NCI-H146 treated with DMSO at 0.1 percent for 48 hours (cell line): ENCODE data around the gene RGS10.
"Not testable (repeated sequence)": the region's sequence is repeated elsewhere in the genome, so short reads cannot be mapped to it uniquely, and the experiment has no call there.

ENCODE experiments used
- DNase-seq: peaks from one replicate; lab custom pipeline; 2025; ENCODE audit not compliant: unreplicated experiment; lab: John Stamatoyannopoulos, UW

Gene RGS10

DNA sequence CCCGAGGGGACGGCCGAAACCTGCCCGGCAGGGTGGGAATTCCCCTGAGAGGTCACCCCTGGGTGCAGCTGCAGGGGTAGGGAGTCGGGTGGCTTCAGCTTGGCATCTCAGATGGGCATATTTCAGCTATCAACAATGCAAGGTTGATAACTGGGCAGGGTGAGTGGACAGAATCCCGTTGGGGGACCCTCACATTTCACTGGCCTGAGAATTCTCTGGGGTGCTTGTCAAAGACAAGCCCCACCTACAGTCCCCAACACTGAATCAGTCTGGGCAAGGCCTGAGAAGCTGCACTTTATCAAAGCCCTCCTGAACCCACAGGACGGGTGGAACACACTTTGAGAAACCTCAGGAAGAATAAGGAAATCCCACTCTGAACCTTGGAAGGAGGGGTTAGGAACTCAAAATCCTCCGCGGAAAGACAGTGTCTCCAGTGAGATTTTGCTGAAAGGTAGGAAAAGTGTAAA lies 3.1 kb downstream of the RGS10 start:
- DNase-seq: no peak

DNA sequence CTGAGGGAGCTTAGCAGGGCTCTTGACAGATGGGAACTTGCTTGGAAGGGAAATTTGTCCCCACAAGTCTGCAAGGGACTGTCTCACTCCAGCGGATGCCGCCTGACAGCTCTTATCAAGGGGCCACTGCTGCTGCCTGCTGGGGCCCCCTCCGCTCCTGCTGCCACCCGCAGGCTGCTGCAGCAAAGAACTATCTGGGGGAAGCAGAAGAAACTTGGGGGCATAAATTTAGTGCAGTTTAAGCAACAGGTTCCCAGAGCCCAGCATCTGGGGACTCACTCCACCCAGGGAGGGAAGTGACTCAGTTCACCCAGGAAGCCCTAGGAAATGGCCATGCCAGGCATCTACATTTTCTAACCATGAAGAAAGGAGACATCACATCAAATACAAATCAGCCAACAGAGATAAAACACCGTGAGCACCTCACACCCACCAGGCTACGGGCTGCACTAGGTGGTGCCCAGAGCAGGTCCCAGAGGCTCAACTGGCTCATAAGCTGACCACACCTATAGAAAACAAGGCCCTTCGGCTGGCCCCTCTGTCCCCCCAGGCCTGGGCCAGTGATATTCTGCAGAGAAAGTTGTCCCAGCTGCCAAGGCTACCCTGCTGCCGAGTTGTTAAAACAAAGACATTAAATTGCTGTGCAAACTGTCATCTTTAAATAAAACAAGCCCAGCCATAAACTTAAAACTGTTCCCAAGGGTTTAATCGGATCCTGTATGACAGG lies 3.7 kb downstream of the RGS10 start:
- DNase-seq: no peak

- no peak for DNase-seq
Measured at GRCh38 chr10:119537953-119538630, 4.4 kb downstream of the RGS10 start.

DNA sequence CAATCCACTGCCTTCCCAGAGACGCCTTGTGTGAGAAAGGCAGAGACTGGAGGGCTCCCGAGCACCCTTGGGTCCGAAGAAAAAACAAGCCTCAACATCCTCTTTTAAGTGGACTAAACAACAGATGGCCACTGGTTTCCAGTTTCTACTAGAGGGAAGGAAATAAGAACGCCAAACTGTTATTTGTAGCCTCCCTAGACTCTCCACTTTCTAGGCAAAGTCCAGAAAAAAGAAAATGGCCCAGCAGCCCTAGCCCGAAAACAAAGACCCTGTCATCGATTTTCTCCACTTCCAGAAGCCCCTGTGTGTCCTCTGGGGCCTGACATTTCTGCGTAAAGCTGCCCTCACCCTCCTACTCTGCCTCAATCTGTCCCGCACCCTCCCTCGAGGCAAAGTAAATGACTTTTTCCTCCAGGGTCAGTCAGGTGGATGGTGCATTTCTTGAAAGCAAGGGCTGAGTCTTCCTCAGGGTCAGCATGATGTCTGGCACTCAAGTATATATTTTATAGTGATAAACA lies 6.0 kb downstream of the RGS10 start:
- DNase-seq: no peak

DNA sequence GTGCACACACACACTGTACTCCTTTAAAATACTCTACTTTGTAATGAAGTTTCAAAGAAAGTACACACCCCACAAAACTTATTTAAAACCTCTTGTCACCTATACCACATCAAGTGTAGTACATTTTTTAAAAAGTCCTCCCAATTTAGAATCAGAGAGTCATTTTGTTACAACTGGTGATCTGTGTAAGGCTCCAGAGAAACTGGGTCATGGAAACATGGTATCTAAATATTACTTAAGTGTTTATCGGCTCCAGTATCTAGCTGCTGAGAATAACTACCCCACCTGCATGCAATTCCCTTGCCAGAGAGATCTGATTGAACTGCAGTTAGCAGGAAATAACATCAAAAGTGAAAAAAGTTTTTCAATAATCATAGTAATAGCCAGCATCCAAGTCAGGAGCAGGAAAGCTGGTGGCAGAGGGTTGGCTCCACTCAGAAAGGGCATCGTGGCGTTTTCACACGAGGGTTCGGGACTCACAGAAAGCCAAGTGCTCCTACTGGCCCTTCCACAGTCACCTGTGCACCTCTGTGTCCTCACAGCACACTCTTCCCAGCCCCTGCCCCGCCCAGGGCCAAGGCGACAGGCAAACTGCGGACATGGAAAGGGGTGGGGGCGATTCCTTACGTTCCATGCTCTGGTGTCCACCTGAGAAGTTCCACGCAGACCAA lies 6.5 kb downstream of the RGS10 start:
- no peak for DNase-seq

- DNase-seq: no peak
Measured at GRCh38 chr10:119535305-119535704, 7.2 kb downstream of the RGS10 start.

DNA sequence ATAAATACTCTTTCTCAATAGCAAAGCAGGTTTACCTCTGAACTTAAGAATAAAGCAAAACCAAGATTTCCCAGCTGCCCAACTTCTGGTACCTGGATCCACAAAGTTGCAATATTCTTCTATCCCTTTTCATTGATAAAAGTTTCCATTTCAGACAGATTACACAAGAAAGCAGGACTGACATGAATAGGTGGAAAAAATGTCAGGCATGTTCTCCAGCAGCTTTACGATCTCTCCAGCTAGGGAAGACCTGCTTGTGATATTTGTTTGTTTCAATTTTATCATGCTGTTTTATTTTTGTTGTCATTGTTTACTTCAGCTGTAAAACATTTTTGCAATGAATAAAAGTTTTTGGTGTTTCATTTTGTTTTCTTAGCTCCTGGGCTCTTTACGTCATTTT lies 9.0 kb downstream of the RGS10 start:
- no peak for DNase-seq

GRCh38 chr10:119532791-119533190 lies 9.7 kb downstream of the RGS10 start:
- DNase-seq: not testable (repeated sequence)

DNA sequence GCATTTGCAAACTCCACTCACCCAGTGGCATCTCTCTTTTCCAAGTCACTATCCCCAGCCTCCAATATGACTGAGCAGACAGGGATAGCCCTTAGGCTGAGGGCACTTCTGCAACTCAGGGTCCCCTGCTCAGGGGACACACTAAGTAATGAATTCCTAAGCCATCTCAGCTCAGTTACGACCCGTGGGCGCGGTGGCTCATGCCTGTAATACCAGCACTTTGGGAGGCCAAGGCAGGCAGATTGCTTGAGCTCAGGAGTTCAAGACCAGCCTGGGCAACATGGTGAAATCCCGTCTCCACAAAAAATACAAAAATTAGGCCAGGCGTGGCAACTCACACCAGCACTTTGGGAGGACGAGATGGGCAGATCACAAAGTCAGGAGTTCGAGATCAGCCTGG lies 10.3 kb downstream of the RGS10 start:
- not testable (repeated sequence) for DNase-seq

DNA sequence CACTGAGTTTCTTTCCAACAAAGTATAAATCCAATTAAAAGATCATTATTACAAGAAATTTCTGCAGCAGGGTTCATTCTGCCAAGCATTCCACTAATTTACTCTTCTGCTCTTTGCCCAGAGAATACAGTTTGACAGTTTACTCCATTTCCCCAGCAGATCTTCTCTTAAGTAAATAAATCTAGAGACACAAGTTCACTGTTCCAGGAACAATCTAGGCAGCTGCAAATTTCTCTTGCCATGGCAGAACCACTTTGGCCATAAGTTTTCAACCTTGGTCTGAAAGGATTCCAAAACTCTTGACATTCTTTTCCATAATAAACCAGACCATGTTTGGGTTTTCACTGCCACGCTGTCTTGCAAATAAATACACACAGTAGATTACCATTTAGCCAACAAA lies 11.5 kb downstream of the RGS10 start:
- DNase-seq: no peak

GRCh38 chr10:119528663-119529237 lies 13.8 kb downstream of the RGS10 start:
- DNase-seq: not testable (repeated sequence)

- no peak for DNase-seq
Measured at GRCh38 chr10:119526621-119527592, 15.6 kb downstream of the RGS10 start.

DNA sequence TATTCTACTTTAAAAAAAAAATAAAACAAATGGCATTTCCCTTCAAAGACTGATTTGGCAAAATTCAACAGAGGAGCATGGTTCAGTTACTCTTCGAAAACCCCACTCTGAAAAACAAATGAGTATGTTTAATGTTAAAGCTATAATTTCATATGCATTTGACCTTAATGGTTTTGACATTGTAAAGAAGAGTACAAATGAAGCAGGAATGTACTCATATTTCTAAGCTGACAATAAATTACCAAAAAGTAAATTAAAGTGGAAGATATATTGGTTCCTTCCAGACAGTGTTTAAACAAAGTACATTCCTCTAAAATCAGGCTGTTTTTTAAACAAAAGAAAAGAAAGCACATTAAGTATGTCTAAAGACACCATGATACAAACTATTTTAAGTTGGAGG lies 16.4 kb downstream of the RGS10 start:
- DNase-seq: no peak

GRCh38 chr10:119525116-119525515 lies 17.4 kb downstream of the RGS10 start:
- DNase-seq: no peak

DNA sequence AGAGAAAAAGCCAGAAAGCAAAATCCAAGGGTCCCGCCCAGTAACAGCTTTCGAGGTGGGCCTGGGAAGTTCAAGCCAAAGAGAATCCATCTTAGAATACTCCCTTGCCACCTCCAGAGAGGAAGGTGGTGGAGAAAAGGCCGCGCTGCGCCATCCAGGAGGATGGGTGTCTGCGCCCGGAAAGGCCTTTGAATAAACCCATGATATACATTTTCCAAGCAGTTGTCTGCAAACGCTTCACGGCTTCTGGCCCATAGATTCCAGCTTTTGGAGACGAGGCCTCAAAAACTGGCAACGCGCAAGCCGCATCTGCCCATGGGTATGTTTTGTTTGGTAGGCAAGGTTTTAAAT lies 17.8 kb downstream of the RGS10 start:
- no peak for DNase-seq

DNA sequence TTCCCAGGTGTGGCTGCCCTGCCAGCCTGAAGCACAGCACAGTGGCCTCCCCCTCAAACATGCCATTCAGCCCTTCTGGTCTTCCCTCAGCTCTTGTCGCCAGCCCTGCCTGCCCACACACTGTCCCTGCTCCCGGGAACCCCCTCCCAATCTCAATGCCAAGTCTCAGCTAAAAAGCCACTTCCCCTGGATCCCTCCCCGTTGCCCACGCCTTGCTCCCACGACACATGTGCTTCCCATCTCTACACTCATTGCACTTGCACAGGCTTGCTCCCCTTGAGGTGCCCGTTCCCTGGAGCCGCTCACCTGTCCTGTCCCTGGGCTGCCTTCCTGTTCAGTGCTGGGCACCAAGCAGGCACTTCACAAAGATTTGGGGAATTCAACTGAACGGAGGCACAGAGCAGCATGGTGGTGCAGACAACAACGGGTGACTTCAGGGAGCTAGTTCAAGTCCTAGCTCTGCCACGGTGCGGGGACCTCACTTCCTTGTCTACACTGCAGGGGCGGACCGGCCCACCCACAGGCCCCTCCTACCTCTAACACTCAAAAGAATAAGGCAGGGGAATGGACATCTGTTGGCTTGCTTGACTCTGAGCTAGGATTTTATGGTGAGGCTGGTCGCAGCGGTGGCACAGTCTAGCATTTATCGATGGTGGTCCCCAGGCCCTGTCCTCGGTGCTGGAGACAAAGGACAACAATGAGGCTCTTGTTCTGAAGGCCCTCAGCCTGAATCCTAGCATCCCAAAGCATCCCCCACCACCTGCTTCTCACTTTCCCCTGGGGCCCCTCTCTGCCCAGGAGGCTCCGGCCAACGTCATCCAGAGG lies 18.4 kb downstream of the RGS10 start:
- DNase-seq: no peak

GRCh38 chr10:119522747-119523426 lies 19.6 kb downstream of the RGS10 start:
- DNase-seq: no peak

DNA sequence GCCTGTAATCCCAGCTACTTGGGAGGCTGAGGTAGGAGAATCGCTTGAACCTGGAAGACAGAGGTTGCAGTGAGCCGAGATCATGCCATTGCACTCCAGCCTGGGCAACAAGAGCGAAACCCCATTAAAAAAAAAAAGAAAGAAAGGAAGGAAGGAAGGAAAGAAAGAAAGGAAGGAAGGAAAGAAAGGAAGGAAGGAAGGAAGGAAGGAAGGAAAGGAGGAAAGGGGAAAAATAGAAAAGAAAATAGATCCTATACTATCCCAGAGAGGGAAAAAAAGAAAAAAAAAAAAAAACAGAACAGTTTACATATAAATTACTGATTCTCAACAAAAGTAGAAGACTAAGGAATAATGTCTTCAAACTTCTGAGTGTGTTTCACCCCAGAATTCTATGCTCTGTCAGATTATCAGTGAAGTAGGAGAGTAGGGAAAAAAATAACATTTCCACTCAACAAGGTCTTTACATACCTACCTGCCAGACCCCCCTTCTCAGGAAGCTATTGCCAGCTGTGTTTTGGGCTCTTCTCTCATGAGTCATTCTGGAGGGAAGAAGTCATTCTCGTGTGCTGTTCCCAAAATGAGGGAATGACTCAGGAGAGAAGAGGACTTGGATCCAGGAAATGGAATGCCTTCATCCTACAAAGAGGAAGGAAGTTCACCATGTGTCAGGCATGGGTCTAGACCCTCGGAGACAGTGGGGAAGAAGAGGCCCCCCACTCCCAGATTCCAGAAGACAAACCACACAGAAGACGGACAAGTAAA lies 20.9 kb downstream of the RGS10 start:
- no peak for DNase-seq
